WTC11 (cell line): ENCODE results near the gene ASCC3.
"Not testable (repeated sequence)": the region's sequence is repeated elsewhere in the genome, so short reads cannot be mapped to it uniquely, and the experiment has no call there.

Experiments used
- FOXJ3 ChIP-seq: sonication (generic); formaldehyde crosslinking; IDR thresholded peaks from 2 replicates; pipeline ENCODE4 v1.9.0; 2021; ENCODE audit warnings: missing genetic modification reagents, mild to moderate bottlenecking, borderline replicate concordance
- NFE2L1 ChIP-seq: sonication (generic); formaldehyde crosslinking; IDR thresholded peaks from 2 replicates; pipeline ENCODE4 v1.8.1; 2023; ENCODE audit warnings: missing genetic modification reagents
- NFYB ChIP-seq: sonication (generic); formaldehyde crosslinking; conservative IDR thresholded peaks from 2 replicates; pipeline ENCODE4 v1.8.0; 2022; ENCODE audit warnings: low read depth, missing genetic modification reagents
- TEAD4 ChIP-seq: sonication (generic); formaldehyde crosslinking; IDR thresholded peaks from 2 replicates; pipeline ENCODE4 v1.8.0; 2022; ENCODE audit warnings: mild to moderate bottlenecking, missing genetic modification reagents
- TF ChIP-seq, protein P1 (sequence below): fragments of 200-600 bp; IDR thresholded peaks from 2 replicates; pipeline ENCODE4 v1.8.0; 2022; ENCODE audit warnings: antibody characterized with exemption
- TF ChIP-seq, protein P2 (sequence below): sonication (generic); formaldehyde crosslinking; conservative IDR thresholded peaks from 2 replicates; pipeline ENCODE4 v1.8.1; 2022; ENCODE audit warnings: mild to moderate bottlenecking, missing genetic modification reagents

DNA sequence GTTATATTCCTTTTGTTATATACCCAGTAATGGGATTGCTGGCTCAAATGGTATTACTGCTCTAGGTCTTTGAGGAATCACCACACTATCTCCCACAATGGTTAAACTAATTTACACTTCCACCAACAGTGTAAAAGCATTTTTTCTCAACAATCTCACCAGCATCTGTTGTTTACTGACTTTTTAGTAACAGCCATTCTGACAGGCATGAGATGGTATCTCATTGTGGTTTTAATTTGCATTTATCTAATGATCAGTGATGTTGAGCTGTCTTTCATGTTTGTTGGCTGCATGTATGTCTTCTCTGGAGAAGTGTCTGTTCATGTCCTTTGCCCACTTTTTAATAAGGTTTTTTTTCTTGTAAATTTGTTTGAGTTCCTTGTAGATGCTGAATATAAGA lies 143.4 kb downstream of the ASCC3 start:
- not testable (repeated sequence) for TF ChIP-seq FOXJ3 (CRISPR knock-in tag); NFE2L1 (CRISPR knock-in tag); TEAD4 (CRISPR knock-in tag); NFYB
- TF ChIP-seq, protein P1, sequence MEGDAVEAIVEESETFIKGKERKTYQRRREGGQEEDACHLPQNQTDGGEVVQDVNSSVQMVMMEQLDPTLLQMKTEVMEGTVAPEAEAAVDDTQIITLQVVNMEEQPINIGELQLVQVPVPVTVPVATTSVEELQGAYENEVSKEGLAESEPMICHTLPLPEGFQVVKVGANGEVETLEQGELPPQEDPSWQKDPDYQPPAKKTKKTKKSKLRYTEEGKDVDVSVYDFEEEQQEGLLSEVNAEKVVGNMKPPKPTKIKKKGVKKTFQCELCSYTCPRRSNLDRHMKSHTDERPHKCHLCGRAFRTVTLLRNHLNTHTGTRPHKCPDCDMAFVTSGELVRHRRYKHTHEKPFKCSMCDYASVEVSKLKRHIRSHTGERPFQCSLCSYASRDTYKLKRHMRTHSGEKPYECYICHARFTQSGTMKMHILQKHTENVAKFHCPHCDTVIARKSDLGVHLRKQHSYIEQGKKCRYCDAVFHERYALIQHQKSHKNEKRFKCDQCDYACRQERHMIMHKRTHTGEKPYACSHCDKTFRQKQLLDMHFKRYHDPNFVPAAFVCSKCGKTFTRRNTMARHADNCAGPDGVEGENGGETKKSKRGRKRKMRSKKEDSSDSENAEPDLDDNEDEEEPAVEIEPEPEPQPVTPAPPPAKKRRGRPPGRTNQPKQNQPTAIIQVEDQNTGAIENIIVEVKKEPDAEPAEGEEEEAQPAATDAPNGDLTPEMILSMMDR = not testable (repeated sequence)
- TF ChIP-seq, protein P2, sequence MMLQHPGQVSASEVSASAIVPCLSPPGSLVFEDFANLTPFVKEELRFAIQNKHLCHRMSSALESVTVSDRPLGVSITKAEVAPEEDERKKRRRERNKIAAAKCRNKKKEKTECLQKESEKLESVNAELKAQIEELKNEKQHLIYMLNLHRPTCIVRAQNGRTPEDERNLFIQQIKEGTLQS = not testable (repeated sequence)
